ENCODE data around the gene CKAP5.

Gene CKAP5

DNA sequence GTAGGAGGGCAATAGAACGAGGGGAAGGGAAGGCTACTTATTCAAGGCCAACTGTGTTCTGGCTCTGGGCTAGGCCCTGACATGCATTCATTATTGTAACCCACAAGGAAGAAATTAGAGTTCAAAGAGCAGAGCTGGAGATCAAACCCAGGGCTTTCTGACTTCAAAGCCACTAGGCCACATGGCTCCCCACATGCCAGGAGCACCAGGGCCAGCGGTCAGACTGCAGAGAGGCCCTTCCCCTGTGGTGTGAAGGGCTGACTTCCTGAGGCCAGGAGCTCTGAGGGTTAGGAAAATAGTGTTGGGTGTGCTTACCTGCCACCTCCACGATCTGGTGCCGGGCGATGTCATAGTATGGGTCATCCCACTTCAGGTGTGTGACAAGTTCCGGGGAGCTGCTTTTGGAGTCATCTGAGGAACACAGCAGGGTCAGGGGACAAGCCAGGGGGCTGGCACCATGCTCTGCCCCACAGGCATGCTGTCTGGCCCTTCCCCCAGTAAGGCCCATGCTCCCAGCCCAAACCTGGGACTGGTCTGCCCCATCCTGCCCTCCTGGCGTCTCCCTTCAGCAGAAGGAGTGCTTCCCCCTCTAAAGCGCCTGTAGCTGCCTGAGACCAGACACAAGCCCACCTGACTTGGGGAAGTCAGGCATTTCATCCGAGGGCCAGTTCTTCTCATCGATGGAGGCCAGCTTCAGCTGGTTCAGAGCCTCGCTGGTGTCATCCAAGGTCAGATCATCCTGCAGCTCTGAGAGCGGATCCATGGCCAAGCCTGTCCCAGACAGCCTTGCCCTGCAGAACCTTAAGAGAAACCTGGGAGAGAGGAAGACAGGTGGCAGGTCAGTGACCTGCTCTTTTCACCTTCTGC, 150.5 kb downstream of the CKAP5 start:
- DNase-seq = no peak

DNA sequence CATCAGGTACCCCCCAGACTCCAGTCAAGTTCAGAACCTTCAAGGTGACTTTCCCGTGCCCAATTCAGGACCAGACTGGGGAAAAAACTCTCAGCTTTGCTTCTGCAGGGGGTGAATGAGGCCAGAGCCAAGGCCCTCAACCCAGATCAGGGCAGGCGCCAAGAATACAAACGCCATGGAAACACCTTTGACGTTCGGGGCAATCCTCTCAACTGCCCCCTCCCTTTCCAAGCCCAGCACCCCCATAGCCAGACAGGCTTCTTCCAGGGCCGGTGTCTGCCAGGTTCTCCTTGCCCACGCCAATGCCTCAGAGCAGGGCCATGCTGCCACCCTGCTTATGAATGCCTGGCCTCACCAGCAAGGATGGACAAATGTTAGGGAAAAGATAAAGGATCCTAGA, 151.5 kb downstream of the CKAP5 start:
- DNase-seq = no peak

DNA sequence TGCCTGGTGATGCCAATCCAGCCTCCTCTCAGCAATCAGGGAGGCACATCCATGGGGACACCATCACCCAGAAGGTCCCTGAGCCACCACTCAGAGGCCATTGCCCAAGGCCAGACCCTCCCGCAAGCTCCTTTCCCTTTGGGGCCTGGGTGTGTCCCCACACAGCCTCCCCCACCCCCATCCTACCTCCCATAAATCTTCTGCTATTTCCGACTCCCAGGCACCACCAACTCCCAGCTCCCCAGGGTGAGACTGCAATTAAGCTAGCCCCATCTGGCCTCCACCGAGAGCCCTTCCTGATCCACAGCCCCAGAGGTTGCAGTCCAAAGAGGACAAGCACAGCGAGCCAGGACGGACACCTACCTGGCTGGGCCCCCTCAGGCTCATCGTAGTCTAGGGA, 152.0 kb downstream of the CKAP5 start:
- no peak for DNase-seq

DNA sequence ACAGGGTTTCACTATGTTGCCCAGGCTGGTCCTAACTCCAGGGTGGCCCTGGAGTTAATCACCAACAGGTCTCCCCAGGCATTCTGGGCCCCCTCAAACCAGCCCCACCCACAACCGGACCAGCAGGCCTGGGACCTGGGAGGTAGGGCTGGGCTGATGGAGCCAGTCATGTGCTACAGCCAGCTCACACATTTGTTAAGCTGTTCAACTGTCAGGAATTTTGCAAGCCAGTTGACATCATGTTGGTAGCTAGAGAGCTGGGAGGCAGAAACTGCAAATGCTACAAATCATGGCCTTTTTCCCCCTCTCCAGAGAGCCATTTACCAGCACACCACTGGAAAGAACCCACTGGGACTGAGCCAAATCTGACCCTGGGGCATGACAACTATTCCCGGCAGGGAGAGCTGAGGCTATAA, 152.5 kb downstream of the CKAP5 start:
- DNase-seq = no peak
